ENCODE measurements around the gene MIA3. TPM values are rescaled to one million over a fixed set of nuclear protein-coding genes. Genes with fewer than 3 reads are reported as not detected.

The MIA3 gene
- total RNA-seq, 1 experiment from 2014 or later: 14.8 TPM

- peak; percentile 52 for DNase-seq (ENCODE audit: low spot score)
- in situ Hi-C loops (cut with HindIII; ENCODE audit: low sequenced_read_pairs): no loop called here
Observed at GRCh38 chr1:222711319-222712252, 93.7 kb downstream of the MIA3 start.

- in situ Hi-C loops (cut with HindIII; ENCODE audit: low sequenced_read_pairs): no loop called here
Observed at GRCh38 chr1:222712253-222713090, 94.6 kb downstream of the MIA3 start, which contains the start of the genes AIDA and BROX. Gene AIDA (minus strand): TSS chr1:222712491. CDS start chr1:222712317, 174 bp downstream. Gene BROX (plus strand): TSS chr1:222712564. CDS start chr1:222715700, 3,136 bp downstream.

GRCh38 chr1:222713091-222713961 lies 95.4 kb downstream of the MIA3 start:
- peak; percentile 97 for DNase-seq (ENCODE audit: low spot score)
- in situ Hi-C loops (cut with HindIII; ENCODE audit: low sequenced_read_pairs): no loop called here

More at GRCh38 chr1:222712253-222713090, 94.6 kb downstream of the MIA3 start, which contains the start of the genes AIDA and BROX:
- DNase-seq (ENCODE audit: low spot score): peak; percentile 90

- in situ Hi-C loops (cut with HindIII; ENCODE audit: low sequenced_read_pairs): no loop called here
- no peak for DNase-seq (ENCODE audit: low spot score)
Observed at GRCh38 chr1:222716393-222716792, 98.5 kb downstream of the MIA3 start.

Other genes starting within 250 kb of the MIA3 start
- 0.31 TPM in 1 of 2 replicates, not detected in the other for gene HHIPL2, start 70.0 kb upstream of the MIA3 start, total RNA-seq (2014; rRNA removed; shearing (Covaris generic))
- gene TAF1A, start 28.2 kb upstream of the MIA3 start, total RNA-seq (2014; rRNA removed; shearing (Covaris generic)): 3.1 and 18.4 TPM in 2 replicates
- 24.0 and 35.1 TPM in 2 replicates for gene AIDA, start 94.4 kb downstream of the MIA3 start, total RNA-seq (2014; rRNA removed; shearing (Covaris generic))
- gene BROX, start 94.5 kb downstream of the MIA3 start, total RNA-seq (2014; rRNA removed; shearing (Covaris generic)): 25.4 and 51.2 TPM in 2 replicates
- not detected in 2 replicates for gene FAM177B, start 119.1 kb downstream of the MIA3 start, total RNA-seq (2014; rRNA removed; shearing (Covaris generic))
- gene DISP1, start 196.9 kb downstream of the MIA3 start, total RNA-seq (2014; rRNA removed; shearing (Covaris generic)): 1.1 and 1.8 TPM in 2 replicates